HuH-7 (cell line): Measurements from ENCODE around the gene GHRL.

Source experiments
- DNase-seq: peaks from one replicate; pipeline ENCODE4 v3.0.0; 2011; ENCODE audit warnings: low spot score

The GHRL gene

DNA sequence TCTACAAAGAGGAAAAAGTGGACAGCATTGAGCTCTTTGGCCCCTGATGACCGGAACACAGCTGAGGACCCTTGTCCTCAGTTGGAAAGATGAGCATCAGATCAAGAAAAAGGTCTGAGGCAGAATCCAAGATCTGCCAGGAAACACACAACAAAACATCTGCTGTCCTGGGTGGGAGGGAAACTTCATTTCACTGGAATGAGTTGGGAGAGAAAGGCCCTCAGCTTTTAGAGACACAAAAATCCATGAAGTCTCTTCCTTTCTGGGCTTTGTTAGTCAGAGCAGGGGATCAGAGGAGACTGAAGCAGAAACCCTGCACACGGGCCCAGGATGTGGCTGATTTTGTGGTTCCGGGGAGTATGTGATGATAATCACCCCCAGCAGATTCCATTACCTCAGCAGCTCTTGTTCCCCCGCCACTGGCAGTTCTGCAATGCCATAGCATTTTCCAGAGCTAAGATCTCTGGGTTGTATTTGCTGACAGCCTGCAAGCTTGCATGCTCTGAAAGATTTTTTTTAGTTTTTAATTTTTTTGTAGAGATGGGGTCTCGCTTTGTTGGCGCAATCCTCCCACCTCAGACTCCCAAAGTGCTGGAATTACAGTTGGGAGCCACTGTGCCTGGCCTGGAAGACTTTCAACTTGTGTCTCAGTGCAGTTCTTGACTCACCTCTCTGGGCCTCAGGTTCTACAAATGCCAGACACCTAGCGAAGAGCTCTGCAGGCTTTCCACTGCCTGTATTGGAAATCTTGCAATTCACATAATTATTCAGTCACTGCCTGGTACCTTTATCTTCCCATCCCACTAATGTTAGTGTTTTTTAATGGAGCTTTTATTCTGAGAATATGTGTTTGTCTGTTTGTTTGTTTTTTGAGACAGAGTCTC is 50.3 kb downstream of the GHRL start:
- no peak for DNase-seq

- DNase-seq: no peak
Measured at GRCh38 chr3:10240799-10241198, 51.9 kb downstream of the GHRL start.

GRCh38 chr3:10238345-10239183 is 54.2 kb downstream of the GHRL start:
- no peak for DNase-seq
